Kasumi-1 (cell line): Measurements from ENCODE around the gene POTEI.
"Not testable (repeated sequence)": the region's sequence is repeated elsewhere in the genome, so short reads cannot be mapped to it uniquely, and the experiment has no call there.

Source experiments
- DNase-seq, 2 experiments: peaks; one replicate each; lab custom pipeline; 2025; lab: John Stamatoyannopoulos, UW

Gene POTEI

DNA sequence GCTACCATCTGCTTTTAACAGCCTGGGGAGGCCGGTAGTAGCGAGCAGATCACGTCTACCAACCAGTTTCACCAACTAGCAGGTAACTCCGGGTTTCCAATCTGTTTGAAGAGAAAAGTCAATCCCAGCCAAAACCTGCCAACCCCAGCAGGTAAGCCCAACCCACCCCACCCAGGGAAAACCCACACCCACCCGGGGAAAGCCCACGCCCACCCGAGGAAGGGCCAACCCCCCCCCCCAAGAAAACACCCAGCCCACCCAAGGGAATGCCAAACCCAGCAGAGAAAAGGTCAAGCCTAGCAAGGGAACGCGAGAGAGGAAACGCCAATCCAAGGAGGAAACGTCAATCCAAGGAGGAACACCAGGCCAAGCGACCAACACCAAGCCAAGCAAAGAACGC lies at the start of gene POTEI:
Gene POTEI (minus strand): TSS at position 101 of the 400 bp plus-strand sequence. CDS start 93 bp downstream, at position 8.
- not testable (repeated sequence) for DNase-seq

DNA sequence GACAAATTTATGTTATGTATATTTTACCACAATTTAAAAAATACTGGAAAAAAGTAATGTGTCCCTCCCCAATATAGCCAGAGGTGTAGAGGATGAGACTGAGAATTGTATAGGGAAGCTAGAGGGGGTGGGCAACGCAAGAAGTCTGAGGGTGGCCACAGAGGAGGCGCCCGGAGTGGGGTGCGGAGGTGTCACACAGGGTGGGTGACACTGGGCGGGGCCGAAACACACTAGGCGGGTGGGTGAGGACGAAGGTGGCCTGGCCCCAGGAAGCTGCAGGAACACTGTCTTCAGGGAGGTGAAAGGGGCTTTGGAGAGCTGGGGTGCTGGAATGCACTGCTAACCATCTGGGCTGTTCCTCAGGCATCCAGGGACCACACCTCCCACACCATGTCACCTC lies 47.3 kb upstream of the POTEI start:
- not testable (repeated sequence) for DNase-seq

DNA sequence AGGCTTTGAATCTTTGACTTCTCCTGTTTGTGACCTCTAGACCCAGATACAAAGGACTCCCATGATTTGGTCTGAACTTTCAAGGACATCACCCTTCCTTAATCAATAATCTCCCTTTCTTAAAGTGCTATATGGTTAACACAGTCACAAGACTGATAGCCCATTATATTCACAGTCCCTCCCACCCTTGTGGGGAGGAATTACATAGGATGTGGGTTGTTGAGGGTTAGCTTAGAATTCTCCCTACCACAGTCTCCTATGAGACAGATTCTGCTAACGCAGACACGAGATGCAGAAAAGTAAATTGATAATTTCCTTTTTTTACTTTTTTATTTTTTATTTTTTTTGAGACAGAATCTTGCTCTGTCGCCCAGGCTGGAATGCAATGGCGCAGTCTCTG lies 45.0 kb upstream of the POTEI start:
- not testable (repeated sequence) for DNase-seq

DNA sequence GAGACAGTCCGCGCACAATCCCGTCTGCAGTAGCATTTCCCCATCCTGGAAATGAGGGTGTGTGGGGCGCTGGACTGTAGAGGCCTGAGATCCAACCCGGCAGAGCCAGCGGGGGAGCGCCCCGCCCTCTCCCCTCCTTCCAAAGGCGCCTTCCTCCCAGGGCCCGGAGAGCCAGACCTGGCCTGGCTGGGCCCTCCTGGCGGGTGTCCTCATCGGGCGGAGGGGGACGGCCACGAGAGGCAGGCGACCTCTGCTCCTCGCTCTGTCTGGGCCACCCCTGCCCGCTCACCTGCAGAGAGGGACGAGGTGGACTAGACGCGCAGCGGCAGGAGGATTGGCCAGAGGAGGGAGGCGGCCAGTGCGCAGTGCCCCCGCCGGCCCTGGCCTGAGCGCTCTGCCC lies 40.3 kb upstream of the POTEI start:
- not testable (repeated sequence) for DNase-seq

DNA sequence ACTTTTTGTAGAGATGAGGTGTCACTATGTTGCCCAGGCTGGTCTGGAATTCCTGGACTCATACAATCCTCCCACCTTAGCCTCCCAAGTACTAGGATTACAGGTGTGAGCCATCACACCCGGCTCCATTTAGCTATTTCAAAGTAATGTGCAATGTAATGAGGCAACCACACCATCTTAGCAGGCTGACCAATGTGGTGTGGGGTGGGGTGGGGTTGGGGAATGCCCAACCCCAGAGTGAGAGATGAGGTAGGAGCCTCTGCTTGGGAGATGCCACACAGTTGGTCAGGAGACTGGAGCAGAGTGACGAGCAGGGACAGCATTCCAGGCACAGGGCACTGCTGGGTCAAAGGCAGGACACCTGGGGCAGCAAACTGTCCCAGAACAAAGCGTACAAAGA lies 39.3 kb upstream of the POTEI start:
- not testable (repeated sequence) for DNase-seq

DNA sequence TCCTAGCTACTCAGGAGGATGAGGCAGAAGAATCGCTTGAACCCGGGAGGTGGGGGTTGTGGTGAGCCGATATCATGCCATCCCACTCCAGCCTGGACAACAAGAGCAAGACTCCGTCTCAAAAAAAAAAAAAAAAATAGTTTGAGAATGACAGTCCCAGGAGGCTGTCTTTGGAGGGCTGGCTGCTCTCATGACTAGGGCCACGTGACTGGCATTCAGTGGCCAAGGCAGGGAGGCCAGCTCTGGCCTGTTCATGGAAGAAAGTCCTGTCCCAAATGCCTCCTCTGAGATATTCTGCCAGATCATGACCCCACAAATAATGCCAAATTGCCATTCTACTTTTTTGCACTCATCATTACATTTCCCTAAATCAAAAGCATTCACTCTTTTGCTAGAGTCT lies 35.9 kb upstream of the POTEI start:
- not testable (repeated sequence) for DNase-seq

DNA sequence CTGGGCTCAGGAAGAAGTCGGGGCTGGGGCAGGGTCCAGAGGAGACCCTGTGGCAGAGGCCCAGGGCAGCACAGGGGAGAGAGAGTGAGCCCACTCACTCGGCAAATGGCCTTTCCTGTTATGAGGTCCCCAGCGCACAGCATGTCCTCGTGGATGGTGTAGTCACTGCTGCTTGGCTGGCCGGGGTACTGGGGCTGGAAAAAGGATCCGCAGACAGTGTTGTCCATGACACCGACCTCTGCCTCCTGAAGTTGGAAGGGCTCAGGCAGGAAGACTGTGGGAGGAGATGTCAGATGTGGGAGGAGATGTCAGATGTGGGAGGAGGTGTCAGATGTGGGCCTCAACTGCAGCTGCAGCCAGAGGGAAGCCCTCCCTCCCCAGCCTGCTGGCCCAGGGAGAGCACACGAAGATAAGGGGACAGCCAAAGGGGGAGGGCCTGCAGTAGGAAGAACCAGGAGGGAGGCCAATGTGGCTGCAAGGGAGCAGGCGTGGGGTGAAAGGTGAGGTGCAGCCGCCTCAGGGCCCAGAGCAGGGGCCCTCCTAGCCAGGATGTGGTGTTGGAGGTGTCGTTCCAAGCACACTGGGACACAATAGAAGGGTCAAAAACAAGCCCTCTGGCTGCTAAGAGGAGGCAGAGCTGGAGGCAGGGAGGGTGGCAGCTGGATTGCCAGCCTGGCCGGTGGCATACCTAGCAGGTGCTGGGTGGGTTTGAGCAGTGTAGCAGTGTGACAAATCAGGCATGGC lies 34.8 kb upstream of the POTEI start:
- DNase-seq, result not testable (repeated sequence)

DNA sequence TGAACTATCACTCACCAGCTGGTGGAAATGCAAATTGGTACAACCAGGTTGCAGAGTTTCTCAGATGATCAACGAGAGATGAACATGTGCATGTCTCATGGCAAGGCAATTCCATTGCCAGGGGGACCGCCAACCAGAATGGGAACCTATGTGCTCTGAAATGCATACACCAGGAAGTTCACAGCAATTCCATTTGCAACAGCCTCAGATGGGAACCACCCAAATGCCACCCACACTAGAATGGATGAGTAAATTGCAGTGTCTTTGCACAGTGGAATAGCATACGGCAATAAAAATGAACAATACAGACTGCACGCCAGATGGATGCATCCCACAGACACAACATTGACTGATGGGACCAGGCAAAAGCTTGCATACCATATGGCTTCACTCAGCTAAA lies 33.7 kb upstream of the POTEI start:
- not testable (repeated sequence) for DNase-seq

DNA sequence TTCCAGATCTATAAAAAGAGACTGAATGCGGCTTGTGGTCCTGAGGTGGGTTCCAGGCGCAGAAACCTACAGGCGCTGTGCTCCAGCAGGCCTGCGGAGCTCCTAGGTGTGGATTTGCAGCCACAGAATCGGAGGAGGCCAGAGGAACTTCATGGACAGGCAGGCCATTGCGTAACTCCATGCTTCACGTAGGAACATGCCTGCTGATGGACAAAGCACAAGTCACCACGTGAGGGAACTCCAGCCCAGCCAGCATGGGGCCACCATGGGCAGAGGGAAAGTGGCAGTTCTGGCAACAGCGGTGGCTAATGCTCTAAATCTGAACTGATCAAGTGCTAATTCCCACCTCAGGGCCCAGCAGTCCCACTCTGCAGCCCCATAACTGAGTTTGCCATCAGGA lies 29.1 kb upstream of the POTEI start:
- not testable (repeated sequence) for DNase-seq

DNA sequence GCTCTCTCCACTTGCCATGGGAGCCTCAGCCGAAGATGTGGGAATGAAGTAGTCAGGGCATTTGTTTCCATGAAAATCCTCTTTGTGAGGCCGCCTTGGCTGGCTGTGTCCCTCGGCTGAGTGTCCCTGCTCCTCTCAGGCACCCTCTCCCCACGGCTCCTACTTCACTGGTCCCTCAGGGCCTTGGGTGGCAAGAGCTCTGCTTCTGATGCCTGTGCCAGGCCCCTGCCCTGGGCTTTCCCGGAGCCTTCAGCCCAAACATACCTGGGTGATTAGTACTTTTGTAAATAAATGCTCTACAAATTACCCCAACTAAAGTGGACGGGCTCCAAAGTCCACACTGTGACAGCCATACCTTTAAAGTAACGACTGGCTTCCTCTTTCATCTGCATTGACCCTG lies 27.5 kb upstream of the POTEI start:
- DNase-seq, result not testable (repeated sequence)

DNA sequence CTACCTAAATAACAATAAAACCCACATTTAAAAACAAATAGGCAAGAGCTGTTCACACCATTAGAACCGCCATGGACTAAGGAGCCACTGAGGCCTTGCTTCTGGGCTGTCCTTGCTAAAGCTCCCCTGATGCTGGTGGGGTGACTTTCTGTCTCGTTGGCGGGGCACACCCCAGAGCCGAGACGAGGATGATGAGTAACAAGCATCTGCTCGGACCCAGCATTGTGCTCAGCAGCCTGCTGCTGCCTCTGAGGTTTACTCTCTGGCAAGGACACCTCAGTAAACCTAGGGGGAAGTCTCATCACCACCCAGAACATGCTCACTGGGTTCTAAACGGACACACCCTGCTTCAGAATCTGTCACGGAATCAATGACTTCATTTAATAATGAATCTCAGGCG lies 22.5 kb upstream of the POTEI start:
- DNase-seq, result not testable (repeated sequence)

DNA sequence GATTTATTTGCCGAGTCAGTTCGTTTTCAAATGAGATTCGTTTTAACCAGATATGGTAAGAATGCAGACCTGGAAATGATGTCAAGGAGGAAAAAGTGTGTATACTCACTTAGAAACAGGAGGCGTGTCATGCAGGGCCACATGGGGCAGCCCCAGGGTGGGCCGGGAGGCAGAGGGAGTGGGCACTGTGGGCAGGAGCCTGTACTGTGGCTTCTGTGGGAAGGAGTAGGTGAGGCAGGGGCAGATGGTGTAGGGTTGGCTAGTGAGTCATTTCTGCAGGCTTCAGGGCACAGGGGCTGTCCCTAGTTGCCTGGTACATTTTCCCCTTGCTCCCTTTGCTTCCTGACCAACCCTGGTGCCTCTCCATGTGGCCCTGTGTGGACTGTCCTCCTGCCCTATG lies 22.1 kb upstream of the POTEI start:
- not testable (repeated sequence) for DNase-seq

DNA sequence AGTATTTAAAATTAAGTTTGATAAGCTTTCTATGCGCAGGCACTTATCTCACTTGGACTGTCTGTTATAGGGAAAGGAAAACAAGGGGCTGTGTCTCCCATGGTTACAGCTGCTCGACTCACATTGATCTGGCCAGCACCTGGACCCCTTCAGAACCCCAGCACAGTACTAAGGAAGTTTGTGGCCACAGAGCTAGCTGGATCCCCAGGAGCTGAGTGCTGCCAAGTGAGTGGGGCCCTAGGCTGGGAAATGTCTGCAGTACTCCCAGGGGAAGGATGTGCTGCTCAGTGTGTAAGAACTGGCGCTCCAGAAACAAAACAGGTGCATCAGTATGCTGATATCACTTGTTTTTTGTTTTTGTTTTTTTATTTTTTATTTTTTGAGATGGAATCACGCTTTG lies 21.1 kb upstream of the POTEI start:
- not testable (repeated sequence) for DNase-seq

DNA sequence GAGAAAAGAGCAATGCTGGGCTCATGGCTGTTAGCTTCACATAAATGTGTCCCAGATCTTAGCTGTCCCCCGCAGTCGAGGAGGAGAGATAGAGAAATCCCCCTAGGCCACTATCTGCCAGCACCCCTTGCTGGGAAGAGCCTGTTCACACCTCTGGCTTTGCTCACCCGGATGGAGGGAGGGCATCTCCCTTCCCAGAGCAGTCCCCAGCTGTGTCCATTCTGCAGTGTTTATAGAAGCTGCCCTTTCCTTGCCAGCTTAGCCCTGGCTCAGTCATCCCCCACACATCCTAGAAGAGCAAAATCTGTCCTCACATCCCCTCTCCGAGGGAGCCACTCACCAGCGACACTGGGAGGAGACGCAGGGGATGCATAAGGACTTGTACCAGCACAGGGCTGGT lies 20.4 kb upstream of the POTEI start:
- DNase-seq, result not testable (repeated sequence)

DNA sequence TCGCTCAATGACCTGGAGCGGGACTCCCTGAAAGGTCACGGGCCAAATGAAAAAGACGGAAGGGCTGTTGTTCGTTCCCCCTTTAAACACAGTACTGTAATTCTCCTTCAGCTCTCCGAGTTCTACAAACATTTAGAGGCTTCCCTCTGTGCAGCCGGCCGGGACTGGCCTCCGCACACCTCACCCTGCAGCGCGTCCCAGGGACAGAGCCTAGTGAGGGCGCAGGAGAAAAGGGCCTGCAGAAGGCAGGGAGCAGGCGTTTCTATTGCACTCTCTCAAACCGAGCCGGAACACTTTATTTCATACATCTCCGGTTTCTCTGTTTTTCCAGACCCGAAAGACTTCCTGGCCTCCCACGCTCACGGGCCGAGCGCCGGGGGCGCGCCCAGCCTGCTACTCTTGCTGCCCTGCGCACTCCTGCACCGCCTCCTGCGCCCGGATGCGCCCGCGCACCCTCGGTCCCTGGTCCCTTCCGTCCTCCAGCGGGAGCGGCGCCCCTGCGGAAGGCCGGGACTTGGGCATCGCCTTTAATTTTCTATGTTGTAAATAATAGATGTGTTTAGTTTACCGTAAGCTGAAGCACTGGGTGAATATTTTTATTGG lies 18.3 kb upstream of the POTEI start:
- not testable (repeated sequence) for DNase-seq

DNA sequence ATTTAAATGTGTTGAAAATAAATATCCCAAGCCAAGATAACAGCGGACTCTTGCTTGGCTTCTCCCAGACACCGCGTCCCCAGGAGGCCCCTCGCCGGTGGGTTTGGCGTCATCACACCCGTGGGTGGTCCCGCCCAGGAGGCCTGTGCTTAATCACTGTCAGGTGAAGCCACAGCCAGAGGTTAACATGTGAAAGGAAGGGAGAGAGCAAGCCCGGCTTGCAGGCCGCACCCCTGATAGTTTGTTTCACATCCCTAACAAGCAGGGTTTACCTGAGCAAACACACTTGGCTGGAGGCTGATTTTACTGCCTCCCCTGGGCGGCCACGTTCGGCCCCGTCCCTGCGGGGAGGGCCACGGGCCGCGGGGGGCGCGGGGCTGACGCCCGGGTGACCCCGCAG lies 13.3 kb upstream of the POTEI start:
- not testable (repeated sequence) for DNase-seq

DNA sequence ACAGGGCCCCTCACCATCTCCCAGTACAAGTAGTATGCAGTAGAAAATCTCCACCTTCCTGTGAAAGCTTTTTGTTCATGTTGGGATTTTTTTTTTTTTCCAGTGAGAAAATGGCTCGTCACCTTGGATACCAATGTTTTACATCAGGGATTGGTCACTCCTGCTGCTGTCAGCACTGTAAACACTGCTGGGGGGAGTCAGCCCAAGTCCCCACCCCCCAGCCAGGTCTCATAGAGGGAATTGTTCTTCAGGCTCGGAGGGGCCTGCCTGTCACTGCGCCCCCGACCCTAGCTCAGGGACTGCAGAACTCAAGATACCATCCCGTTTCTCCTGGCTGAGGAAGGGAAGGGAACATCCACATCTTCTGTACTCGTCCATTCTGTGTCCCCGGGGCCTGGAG lies 11.9 kb upstream of the POTEI start, which contains the start of gene CFC1B:
Gene CFC1B (plus strand): TSS at position 231 of the 400 bp plus-strand sequence. CDS start 263 bp downstream, outside the sequence.
- DNase-seq, result not testable (repeated sequence)

DNA sequence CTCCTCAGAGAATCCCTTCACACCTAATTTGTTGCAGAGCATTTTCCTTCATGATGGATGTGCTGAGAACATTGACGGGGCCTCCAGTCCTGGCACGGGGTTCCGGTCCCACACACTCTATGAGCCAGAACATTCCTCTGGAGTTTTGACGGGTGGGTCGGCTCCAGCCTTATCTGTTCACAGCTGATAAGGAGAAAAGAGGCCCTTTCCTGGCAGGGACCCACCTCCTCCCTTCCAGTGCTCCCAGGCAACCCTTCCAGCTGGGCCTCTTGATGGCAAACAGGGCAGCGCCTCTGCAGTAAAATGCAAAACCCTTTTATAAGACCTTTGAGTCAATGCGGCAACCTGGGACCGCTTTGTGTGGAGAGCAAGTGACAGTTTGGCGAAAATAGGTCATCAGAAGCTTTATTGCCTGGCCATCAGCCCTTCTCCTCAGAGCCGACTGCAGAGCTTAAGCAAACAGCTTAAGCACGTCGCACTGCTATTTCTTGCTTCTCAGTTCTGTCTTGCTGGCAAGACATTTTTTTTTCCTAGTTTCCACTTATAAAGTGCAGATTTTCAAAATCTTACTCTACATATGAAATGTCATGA lies 9.5 kb upstream of the POTEI start:
- DNase-seq, result not testable (repeated sequence)

DNA sequence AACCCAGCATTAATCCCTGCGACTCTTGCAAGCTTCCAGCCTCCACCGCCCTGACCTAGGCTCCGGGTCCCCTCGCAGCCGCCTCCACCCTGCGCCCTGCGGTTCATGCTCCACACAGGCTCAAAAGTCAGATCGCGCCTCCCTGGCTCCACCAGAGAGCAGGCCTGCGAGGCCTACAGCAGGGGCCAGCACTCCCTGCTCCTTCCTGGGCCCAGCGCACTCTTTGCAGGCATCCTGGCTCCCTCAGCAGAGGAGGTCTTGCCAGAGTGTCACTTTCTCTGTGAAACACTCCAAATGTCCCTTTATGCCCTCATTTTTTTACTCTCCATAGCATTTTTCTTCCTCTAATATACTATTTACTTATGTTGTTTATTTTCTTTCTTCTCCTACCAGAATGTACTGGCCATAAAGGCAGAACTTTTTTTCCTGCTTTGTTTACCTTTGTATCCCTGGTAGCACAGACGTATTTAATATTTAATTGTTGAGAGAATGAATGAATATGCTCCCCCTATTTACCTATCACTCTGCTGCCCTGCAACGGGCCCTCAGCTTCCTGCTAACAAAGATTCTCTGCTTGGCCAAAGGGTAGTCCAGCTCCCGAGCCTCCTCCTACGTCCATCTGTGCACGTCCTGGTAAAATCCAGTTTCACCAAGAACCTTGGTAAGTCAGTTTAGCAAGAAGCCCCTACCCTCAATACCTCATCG lies 2.8 kb upstream of the POTEI start:
- DNase-seq, result not testable (repeated sequence)

DNA sequence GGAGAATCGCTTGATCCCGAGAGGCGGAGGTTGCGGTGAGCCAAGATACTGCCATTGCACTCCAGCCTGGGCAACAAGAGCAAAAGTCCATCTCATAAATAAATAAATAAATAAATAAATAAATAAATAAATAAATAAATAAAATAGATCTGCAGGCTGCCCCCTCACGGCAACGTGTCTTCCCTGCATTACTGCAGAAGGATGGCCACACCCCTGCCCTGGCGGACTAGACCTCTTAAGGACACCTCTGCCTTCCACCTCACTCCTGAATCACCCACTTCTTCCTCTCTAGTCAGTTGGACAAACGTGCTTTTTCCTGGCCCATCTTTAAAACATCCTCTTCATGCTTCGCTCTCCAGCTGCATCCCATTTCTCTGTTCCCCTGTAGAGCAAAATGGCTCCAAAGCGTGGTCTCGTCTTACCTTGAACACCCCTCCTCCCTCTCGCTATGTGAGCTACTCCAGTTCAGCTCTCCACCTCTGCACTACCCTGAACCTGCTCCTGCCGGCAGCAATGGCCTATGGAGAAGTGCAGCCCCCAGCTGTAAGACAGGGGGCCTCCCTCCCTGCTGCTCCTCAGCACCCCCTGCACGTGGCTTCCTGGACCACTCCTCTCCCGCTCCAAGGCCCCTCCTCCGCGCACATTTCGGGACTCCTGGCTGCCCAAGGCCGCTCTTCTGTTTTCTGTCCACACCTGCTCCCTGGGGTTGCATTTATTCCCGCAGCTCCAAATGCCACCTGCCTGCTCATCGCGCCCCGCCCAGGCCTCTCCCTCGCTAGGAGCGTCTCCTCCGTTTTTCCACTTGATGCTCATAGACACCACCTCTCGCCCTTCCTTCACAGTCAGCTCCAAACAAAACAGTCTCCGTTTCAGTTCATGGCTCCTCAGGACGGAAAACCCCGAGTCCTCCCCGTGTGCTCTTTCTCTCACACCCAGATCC lies 1.9 kb upstream of the POTEI start:
- not testable (repeated sequence) for DNase-seq

DNA sequence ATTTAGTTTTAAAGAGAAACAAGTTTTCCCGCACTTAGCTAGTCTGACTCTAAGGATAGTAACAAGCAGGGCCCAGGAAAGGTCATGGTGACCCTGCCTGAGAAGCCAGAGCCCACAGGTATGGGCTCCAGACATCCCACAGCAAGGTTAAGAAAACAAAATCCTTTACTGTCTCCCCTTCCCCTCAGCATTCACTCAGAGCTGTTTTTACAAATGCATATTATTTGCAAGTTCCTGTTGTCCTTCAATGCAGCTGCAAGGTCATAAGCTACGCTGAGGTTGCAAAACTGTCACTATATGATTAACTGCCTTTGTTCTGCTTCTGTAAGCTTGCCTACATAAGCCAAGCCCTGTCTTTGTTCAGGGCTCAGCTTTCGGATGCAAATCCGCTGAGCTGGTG lies 18.1 kb downstream of the POTEI start:
- not testable (repeated sequence) for DNase-seq
